HCT116 (cell line): ENCODE results near the gene PPP1R14C. TPM values are rescaled to one million over a fixed set of nuclear protein-coding genes. Genes with fewer than 3 reads are reported as not detected.
"Not testable (repeated sequence)": the region's sequence is repeated elsewhere in the genome, so short reads cannot be mapped to it uniquely, and the experiment has no call there.

Experiments used
- ATAC-seq: fragments of 200-7000 bp; cut with Tn5 transposase; 2 replicates; pipeline ENCODE4 v1.9.1; 2020; ENCODE audit warnings: mild to moderate bottlenecking, moderate library complexity
- BruUV-seq: library from RNA; stranded (reverse); fragments of 400-500 nt; replicated peaks from 2 replicates; lab custom pipeline; 2021; lab: Mats Ljungman, UMichigan
- CTCF ChIA-PET: fragments of 300-600 bp; sonication (Branson Sonifier 250); formaldehyde crosslinking; loops from one replicate; lab custom pipeline; 2021; ENCODE audit warnings: antibody characterized with exemption; lab: Charles Lee
- POLR2A ChIA-PET: fragments of 300-600, 350-600 bp; sonication (Branson Sonifier 250); formaldehyde crosslinking; loops from one replicate; lab custom pipeline; 2021; ENCODE audit warnings: antibody characterized with exemption; lab: Charles Lee
- RAD21 ChIA-PET, 2 experiments: fragments of 300-600 bp; sonication (Branson Sonifier 250); formaldehyde crosslinking; loops; one replicate each; lab custom pipeline; 2023; ENCODE audit warnings: low total read pairs in 2 of 2; ENCODE audit not compliant: uncharacterized antibody in 2 of 2, unreplicated experiment in 2 of 2, low non-redundant PET in 1 of 2; lab: Charles Lee
- DNase-seq: peaks from one replicate; pipeline ENCODE4 v3.0.0-alpha.2; 2010; ENCODE audit warnings: low read depth, low spot score
- H2AFZ ChIP-seq: fragments of 200-600 bp; shearing (Covaris generic), sonication (generic); 2 replicates; pipeline ENCODE4 v1.6.1; 2017; ENCODE audit warnings: low read depth, mixed run types, mixed read lengths, antibody characterized with exemption, low read length; ENCODE audit not compliant: poor library complexity, severe bottlenecking
- H3K27ac ChIP-seq: 2 replicates; pipeline ENCODE4 v1.5.1; 2012; ENCODE audit warnings: low read depth, low read length
- H3K27me3 ChIP-seq: fragments of 200-600 bp; sonication (generic); 2 replicates; pipeline ENCODE4 v1.6.1; 2016; ENCODE audit warnings: mixed run types, low read length, mixed read lengths; ENCODE audit not compliant: insufficient read depth
- H3K36me3 ChIP-seq, 2 experiments: fragments of 200-500 bp in 1 of 2; fragments of 200-600 bp in 1 of 2; sonication (Bioruptor generic) in 1 of 2; sonication (generic) in 1 of 2; 2 replicates each; pipeline versions ENCODE4 v1.5.1 to v1.6.1; 2014 to 2016; ENCODE audit warnings: low read length in 2 of 2, inconsistent platforms in 1 of 2, mixed read lengths in 1 of 2, mixed run types in 1 of 2; ENCODE audit not compliant: insufficient read depth in 2 of 2, control insufficient read depth in 1 of 2
- H3K4me1 ChIP-seq, 2 experiments: fragments of 200-600 bp in 1 of 2; sonication (generic) in 1 of 2; 2 replicates each; pipeline versions ENCODE4 v1.5.1 to v1.6.1; 2012 to 2017; ENCODE audit warnings: low read length in 2 of 2, inconsistent platforms in 1 of 2, mild to moderate bottlenecking in 1 of 2, mixed read lengths in 1 of 2, mixed run types in 1 of 2, moderate library complexity in 1 of 2; ENCODE audit not compliant: insufficient read depth in 2 of 2, control insufficient read depth in 1 of 2
- H3K4me2 ChIP-seq: fragments of 200-600 bp; sonication (generic); 2 replicates; pipeline ENCODE4 v1.6.1; 2017; ENCODE audit warnings: mixed run types, low read length, mixed read lengths
- H3K4me3 ChIP-seq, 2 experiments: fragments of 200-600 bp in 1 of 2; sonication (generic) in 1 of 2; replicated peaks in 1 of 2; 2 replicates each; pipeline ENCODE4 v1.5.1; 2011 to 2016; ENCODE audit warnings: low read length in 2 of 2, control low read depth in 1 of 2, low read depth in 1 of 2, mild to moderate bottlenecking in 1 of 2, mixed read lengths in 1 of 2, mixed run types in 1 of 2
- H3K79me2 ChIP-seq: fragments of 200-600 bp; sonication (generic); 2 replicates; pipeline ENCODE4 v1.6.1; 2017; ENCODE audit warnings: mild to moderate bottlenecking, mixed run types, low read length, moderate library complexity, mixed read lengths; ENCODE audit not compliant: insufficient read depth
- H3K9ac ChIP-seq: fragments of 200-600 bp; sonication (generic); 2 replicates; pipeline ENCODE4 v1.6.1; 2016; ENCODE audit warnings: low read length, mixed read lengths
- H3K9me2 ChIP-seq: fragments of 200-600 bp; sonication (generic), shearing (Covaris generic); 2 replicates; pipeline ENCODE4 v1.6.1; 2017; ENCODE audit warnings: mixed run types, mild to moderate bottlenecking, moderate library complexity; ENCODE audit not compliant: insufficient read depth
- H3K9me3 ChIP-seq, 2 experiments: fragments of 200-500 bp in 1 of 2; fragments of 200-600 bp in 1 of 2; sonication (Bioruptor generic) in 1 of 2; sonication (generic) in 1 of 2; 2 replicates each; pipeline ENCODE4 v1.6.1; 2014 to 2017; ENCODE audit warnings: low read length in 2 of 2, mixed read lengths in 2 of 2, inconsistent platforms in 1 of 2, low read depth in 1 of 2, mild to moderate bottlenecking in 1 of 2, mixed run types in 1 of 2, moderate library complexity in 1 of 2; ENCODE audit not compliant: control insufficient read depth in 1 of 2, insufficient read depth in 1 of 2
- H4K20me1 ChIP-seq: fragments of 200-600 bp; sonication (generic), shearing (Covaris generic); 2 replicates; pipeline ENCODE4 v1.6.1; 2017; ENCODE audit warnings: mixed run types, mild to moderate bottlenecking, moderate library complexity; ENCODE audit not compliant: insufficient read depth
- CEBPB ChIP-seq: IDR thresholded peaks from 2 replicates; pipeline ENCODE4 v1.6.1; 2012; ENCODE audit warnings: low read depth
- EGR1 ChIP-seq: IDR thresholded peaks from 2 replicates; pipeline ENCODE4 v1.6.1; 2012; ENCODE audit warnings: low read depth
- ELF1 ChIP-seq: IDR thresholded peaks from 2 replicates; pipeline ENCODE4 v1.6.1; 2012; ENCODE audit warnings: low read depth, borderline replicate concordance
- POLR2AphosphoS5 ChIP-seq: IDR thresholded peaks from 2 replicates; pipeline ENCODE4 v1.6.1; 2011; ENCODE audit warnings: mild to moderate bottlenecking, low read depth, low read length, moderate library complexity
- SIN3A ChIP-seq: IDR thresholded peaks from 2 replicates; pipeline ENCODE4 v1.6.1; 2012; ENCODE audit warnings: low read depth
- SP1 ChIP-seq: IDR thresholded peaks from 2 replicates; pipeline ENCODE4 v1.6.1; 2012; ENCODE audit warnings: low read depth
- SRF ChIP-seq: IDR thresholded peaks from 2 replicates; pipeline ENCODE4 v1.6.1; 2012; ENCODE audit warnings: low read depth
- TCF7L2 ChIP-seq: IDR thresholded peaks from 2 replicates; pipeline ENCODE4 v1.7.0; 2011; ENCODE audit warnings: borderline replicate concordance, inconsistent platforms; ENCODE audit not compliant: insufficient read depth, insufficient read length; ENCODE audit errors: extremely low read depth
- intact Hi-C: fragments of 100-400 bp; cut with micrococcal nuclease; formaldehyde crosslinking; loops from 2 replicates; pipeline ENCODE4 v1.10.0; 2022
- total RNA-seq: library from RNA; stranded (reverse); gene quantifications from one replicate; pipeline ENCODE4 v1.2.1, GENCODE V29; 2021; ENCODE audit not compliant: unreplicated experiment
- TF ChIP-seq, protein P1 (sequence below): IDR thresholded peaks from 2 replicates; pipeline ENCODE4 v1.6.1; 2012

PPP1R14C gene
- total RNA-seq, 1 experiment from 2014 or later = 7.8 TPM

DNA sequence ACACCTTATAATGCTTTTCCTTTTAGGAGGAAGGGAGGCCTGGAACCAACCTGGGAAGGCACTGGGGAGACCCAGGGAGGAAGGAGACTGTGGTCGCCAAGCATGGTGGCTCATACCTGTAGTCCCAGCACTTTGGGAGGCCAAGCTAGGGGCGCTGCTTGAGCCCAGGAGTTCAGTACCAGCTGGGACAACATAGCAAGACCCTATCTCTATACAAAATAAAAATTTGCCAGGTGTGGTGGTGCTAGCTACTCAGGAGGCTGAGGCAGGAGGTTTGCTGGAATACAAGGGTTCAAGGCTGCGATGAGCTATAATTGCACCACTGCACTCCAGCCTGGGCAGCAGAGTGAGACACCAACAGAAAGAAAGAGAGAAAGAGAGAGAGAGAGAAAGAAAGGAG lies 36.2 kb downstream of the PPP1R14C start (continued):
- TF ChIP-seq CEBPB = no peak
- no peak for TF ChIP-seq ELF1
- no peak for TF ChIP-seq SP1

DNA sequence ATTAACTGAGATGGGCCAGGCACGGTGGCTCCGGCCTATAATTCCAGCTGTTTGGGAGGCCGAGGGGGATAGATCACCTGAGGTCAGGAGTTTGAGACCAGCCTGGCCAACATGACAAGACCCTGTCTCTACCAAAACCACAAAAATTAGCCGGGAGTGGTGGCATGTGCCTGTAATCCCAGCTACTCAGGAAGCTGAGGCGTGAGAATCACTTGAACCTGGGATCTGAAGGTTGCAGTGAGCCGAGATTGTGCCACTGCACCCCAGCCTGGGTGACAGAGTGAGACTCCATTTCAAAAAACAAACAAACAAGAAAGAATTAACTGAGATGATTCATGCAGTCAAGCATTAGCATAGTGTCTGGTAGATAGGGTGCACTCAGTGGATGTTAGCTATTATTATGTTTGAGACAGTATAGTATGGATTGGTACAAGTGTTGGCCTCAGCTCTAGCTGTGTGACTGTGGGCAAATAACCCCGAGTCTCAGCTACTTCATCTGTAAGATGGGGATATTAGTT lies 37.1 kb downstream of the PPP1R14C start:
- POLR2A ChIA-PET, ATAC-seq, H3K4me3 ChIP-seq, H3K27me3 ChIP-seq, H3K9ac ChIP-seq, H3K9me2 ChIP-seq, H3K9me3 ChIP-seq, H3K79me2 ChIP-seq, H4K20me1 ChIP-seq, H3K27ac ChIP-seq, BruUV-seq, RAD21 ChIA-PET, H3K4me2 ChIP-seq, intact Hi-C loops, H2AFZ ChIP-seq, CTCF ChIA-PET, H3K4me1 ChIP-seq, DNase-seq, H3K36me3 ChIP-seq: not testable (repeated sequence)

DNA sequence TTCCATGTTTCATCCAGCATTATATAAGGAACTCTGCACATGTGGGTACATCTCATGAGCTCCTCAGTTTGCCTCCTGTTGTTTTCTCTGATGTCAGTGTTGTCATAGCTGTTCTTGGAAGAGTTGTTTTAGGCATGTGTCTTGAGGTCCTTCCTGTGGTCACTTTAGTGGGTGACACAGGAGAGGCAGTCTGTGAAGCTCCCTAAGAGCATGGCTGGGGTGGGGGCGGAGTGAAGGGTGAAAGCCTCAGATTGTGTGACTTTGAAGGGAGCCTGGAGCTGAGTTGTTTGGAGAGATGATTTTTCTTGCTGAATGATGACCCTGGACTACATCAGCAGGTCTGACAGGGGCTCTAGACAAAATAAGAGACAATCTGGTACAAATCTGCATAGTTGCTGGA lies 37.7 kb downstream of the PPP1R14C start:
- TF ChIP-seq TCF7L2 (no peak), SIN3A (no peak), EGR1 (no peak), SRF (no peak), ELF1 (no peak), POLR2AphosphoS5 (no peak)
- TF ChIP-seq, protein P1, sequence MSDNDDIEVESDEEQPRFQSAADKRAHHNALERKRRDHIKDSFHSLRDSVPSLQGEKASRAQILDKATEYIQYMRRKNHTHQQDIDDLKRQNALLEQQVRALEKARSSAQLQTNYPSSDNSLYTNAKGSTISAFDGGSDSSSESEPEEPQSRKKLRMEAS = no peak
- TF ChIP-seq, all 23 proteins: peak for 0
- Histone ChIP-seq H3K9me2 (no peaks in the 10 kb centered on the region), H4K20me1 (no peaks in the 10 kb centered on the region), H3K36me3 (no peaks in the 10 kb centered on the region), H3K79me2 (no peaks in the 10 kb centered on the region), H3K9ac (no peak overlapping the region), H3K4me3 (no peak overlapping the region), H3K4me2 (no peak overlapping the region), H3K27me3 (no peaks in the 10 kb centered on the region), H3K4me1 (peaks cover 0 to under 1% of the 10 kb centered on the region in 2 experiments; a peak in 1 of 4 replicates), H3K27ac (no peak overlapping the region), H2AFZ (no peak overlapping the region), H3K9me3 (no peaks in the 10 kb centered on the region)
- ATAC-seq (no peak), DNase-seq (no peak)
- ChIA-PET CTCF (interaction anchor here (1.3 kb wide), 1 partner anchor 154 kb away, joined by 3 read pairs; no protein-coding TSS in a partner anchor), RAD21 (no interaction called here), POLR2A (interaction anchor here (0.6 kb wide), 1 partner anchor 92 kb away, joined by 3 read pairs; no protein-coding TSS in a partner anchor)
- intact Hi-C loops = no loop called here
- no TSS peak for BruUV-seq
